Upper lobe of left lung (tissue), 4 donors: ENCODE measurements around the gene ACO1.

Source experiments
- POLR2A ChIP-seq, 4 donors: fragments of 450-650 bp; IDR thresholded peaks; one replicate each; pipeline ENCODE4 v1.5.1; 2016 to 2017; ENCODE audit warnings: antibody characterized with exemption in 4 of 4, mild to moderate bottlenecking in 2 of 4
- TF ChIP-seq, protein P1 (sequence below), 6 experiments: fragments of 450-650 bp in 4 of 6; fragments of 200-600 bp in 2 of 6; sonication (generic) in 2 of 6; IDR thresholded peaks; one replicate each; pipeline ENCODE4 v1.5.1; 2016 to 2019; ENCODE audit warnings: antibody characterized with exemption in 6 of 6

DNA sequence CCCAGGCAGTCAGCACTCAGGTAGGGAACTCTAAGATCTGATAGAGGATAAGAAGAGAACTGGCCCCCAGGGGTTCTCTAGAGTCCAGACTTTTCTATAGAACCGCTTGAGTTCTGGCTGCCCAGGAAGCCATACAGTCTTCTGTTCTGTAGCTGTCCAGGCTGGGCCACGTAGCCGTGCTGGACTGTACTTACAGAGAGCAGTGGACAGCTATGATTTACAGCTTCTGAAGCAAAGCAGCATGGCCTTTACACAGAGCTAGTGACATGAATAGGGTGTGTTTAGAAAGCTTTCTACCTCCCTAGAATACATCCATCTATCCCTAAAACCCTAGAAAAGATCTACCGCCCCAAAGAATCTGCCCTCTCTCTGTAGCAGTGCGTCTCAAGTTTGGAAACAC, 57.2 kb downstream of the ACO1 start:
- TF ChIP-seq, protein P1, sequence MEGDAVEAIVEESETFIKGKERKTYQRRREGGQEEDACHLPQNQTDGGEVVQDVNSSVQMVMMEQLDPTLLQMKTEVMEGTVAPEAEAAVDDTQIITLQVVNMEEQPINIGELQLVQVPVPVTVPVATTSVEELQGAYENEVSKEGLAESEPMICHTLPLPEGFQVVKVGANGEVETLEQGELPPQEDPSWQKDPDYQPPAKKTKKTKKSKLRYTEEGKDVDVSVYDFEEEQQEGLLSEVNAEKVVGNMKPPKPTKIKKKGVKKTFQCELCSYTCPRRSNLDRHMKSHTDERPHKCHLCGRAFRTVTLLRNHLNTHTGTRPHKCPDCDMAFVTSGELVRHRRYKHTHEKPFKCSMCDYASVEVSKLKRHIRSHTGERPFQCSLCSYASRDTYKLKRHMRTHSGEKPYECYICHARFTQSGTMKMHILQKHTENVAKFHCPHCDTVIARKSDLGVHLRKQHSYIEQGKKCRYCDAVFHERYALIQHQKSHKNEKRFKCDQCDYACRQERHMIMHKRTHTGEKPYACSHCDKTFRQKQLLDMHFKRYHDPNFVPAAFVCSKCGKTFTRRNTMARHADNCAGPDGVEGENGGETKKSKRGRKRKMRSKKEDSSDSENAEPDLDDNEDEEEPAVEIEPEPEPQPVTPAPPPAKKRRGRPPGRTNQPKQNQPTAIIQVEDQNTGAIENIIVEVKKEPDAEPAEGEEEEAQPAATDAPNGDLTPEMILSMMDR (IDR thresholded peaks at IDR 0.05), result no peak
- no peak for TF ChIP-seq POLR2A (IDR thresholded peaks at IDR 0.05)
